Smooth muscle cell of bladder (primary cell): ENCODE measurements around the gene MAP10. TPM values are rescaled to one million over a fixed set of nuclear protein-coding genes. Genes with fewer than 3 reads are reported as not detected.

ENCODE experiments used
- total RNA-seq: library from RNA; depleted of rRNA; stranded (reverse); fragments of >200 nt; gene quantifications from 2 replicates; pipeline ENCODE4 v1.2.3, GENCODE V29; 2014

MAP10 gene
- total RNA-seq, result 1.3 and 1.5 TPM in 2 replicates

DNA sequence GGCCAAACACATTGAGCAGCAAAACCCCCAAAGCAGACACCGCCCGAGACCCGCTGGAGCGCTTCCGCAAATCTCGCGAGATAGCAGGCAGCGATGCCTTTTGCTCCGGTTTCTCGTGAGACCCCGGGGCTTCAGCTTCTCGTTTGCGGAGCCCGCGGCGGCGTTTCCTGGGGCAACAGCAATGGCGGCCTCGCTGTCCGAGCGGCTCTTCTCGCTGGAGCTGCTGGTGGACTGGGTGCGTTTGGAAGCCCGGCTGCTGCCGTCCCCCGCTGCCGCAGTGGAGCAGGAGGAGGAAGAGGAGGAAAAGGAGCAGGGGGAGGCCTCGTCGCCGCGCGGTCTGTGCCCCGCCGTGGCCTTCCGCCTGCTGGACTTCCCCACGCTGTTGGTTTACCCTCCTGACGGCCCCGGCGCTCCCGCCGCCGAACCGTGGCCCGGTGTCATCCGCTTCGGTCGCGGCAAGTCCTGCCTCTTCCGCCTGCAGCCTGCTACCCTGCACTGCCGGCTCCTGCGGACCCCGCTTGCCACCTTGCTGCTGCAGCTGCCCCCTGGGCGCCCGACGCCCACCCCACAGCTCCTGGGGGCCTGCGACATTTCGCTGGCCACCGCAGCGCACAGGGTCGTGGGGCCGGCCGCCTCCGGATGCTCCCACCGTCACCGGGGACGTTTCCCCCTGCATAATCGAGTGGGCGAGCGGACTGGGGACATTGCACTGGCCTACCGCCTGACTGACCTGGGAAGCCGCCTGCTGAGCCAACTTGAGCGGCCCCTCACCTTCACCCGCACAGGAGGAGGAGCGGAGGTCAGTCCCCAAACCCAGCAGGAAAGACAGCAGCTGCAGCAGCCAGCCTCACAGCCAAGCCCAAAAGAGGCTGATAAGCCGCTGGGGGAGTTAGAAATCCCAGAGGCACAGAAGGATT is at the start of gene MAP10:
TSS of gene MAP10 (plus strand) at position 148 of the 917 bp plus-strand sequence. CDS start at position 182, 34 bp downstream.

Other genes starting within 250 kb of the MAP10 start
- gene SIPA1L2, start 175.3 kb upstream of the MAP10 start, total RNA-seq, result 17.2 and 19.2 TPM in 2 replicates
- gene NTPCR, start 145.2 kb downstream of the MAP10 start, total RNA-seq, result 10.4 and 16.1 TPM in 2 replicates